Islet precursor cell (in vitro differentiated cells): Measurements from ENCODE around the gene SIGLEC11.
"Not testable (repeated sequence)": the region's sequence is repeated elsewhere in the genome, so short reads cannot be mapped to it uniquely, and the experiment has no call there.

Experiments
- DNase-seq: peaks from one replicate; pipeline ENCODE4 v3.0.0-alpha.2; 2018

SIGLEC11 gene

GRCh38 chr19:49981603-49982593 lies 20.9 kb upstream of the SIGLEC11 start:
- DNase-seq, result peak; percentile 37

GRCh38 chr19:49978324-49978723 lies 17.4 kb upstream of the SIGLEC11 start:
- no peak for DNase-seq

- DNase-seq, result peak; percentile 35
These were observed 16.9 kb upstream of the SIGLEC11 start for GRCh38 chr19:49977881-49978280.

DNA sequence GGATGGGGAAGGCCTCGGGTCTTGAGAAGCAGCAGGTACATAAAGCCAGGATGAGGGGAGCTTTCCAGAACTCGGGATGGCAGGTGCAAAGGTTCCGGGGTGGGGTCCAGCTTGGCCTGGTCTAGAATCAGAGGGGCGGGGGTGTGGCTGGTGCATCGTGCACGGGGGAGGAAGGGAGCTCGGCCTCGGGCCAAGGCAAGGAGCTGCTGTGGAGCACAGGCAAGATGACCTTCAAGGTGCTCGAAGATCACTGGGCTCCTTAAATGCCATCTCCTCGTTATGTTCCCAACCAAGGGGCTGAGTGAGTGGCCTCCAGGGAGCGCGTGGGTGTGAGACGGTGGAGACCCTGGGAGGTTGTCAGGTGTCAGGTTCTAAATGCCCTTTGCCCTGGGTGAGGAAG lies 16.1 kb upstream of the SIGLEC11 start:
- peak; percentile 41 for DNase-seq

DNA sequence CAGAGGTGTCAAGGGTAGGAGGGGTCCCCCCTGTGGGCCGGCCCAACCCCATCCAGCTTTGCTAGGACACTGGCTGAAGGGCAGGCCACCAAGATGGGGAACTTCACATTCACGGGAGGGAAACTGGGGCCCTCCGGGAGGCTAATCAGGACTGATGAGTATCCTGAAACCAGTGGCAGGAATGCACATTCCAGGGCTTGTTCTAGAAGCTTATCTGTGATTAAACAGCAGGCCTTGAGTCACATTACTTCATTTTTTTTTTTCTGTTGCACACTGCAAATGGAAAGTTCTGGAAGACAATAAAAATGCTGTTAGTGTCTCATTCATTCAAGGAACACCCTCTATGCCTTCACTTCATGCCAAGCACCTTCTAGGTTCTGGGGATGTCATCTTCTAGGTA lies 15.5 kb upstream of the SIGLEC11 start:
- no peak for DNase-seq

GRCh38 chr19:49975051-49975450 lies 14.1 kb upstream of the SIGLEC11 start:
- DNase-seq, result no peak

DNA sequence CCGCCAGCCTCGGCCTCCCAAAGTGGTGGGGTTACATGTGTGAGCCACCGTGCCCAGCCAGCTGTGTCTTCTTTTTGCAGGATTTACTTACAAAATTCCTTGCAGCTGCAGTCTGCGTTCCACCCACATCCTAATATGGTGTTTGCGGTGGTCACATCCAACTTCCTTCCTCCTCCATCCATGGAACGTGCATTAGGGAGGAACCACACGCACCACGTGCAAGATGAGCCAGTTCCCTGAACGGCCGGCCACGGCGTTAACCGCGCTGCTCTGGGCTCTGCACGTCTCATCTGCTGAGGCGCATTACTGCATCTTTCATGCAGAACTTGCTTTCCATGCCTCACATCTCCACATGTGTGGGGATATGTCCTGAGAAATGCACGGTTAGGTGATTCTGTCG lies 13.0 kb upstream of the SIGLEC11 start:
- no peak for DNase-seq

- no peak for DNase-seq
These were observed 11.9 kb upstream of the SIGLEC11 start for GRCh38 chr19:49972841-49973240.

- DNase-seq, result no peak
These were observed 11.0 kb upstream of the SIGLEC11 start for GRCh38 chr19:49971991-49972411.

DNA sequence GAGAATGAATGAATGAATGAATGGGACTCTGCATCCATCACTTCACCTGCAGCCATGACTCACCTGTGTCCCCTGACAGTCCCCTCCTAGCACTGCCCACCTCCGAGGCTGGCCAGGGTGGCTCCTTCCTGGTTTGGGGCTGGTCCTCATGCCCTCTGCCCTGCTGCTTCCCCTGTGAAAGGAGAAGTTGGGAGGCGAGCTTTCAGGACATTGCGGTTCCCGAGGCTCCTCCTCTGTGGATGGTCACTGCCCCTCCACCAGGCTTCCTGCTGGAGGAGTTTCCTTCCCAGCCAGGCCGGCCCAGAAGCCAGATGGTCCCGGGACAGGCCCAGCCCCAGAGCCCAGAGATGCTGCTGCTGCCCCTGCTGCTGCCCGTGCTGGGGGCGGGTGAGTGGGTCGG lies 8.4 kb upstream of the SIGLEC11 start:
- not testable (repeated sequence) for DNase-seq

- DNase-seq, result no peak
These were observed 7.4 kb upstream of the SIGLEC11 start for GRCh38 chr19:49968279-49968922.

DNA sequence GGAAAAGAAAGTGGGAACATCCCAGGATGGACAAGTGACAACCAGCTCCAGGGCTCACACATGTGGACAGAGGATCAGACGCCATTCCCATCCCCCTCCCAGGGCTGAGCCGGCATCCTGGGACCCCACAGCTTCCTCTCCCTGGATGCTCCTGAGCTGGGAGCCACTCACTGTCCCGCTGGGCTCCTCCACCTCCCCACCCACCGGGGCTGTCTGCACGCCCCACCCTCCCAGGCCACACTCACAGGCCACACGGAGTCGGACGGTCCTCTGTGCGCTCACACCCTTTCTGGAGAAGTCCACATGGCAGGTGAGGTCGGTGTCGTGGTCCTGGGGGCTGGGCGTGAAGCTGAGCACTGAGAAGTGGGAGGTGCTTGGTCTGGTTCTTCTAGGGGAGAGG lies 1.1 kb downstream of the SIGLEC11 start:
- DNase-seq, result not testable (repeated sequence)

GRCh38 chr19:49958596-49958995 lies 2.4 kb downstream of the SIGLEC11 start:
- DNase-seq, result not testable (repeated sequence)

DNA sequence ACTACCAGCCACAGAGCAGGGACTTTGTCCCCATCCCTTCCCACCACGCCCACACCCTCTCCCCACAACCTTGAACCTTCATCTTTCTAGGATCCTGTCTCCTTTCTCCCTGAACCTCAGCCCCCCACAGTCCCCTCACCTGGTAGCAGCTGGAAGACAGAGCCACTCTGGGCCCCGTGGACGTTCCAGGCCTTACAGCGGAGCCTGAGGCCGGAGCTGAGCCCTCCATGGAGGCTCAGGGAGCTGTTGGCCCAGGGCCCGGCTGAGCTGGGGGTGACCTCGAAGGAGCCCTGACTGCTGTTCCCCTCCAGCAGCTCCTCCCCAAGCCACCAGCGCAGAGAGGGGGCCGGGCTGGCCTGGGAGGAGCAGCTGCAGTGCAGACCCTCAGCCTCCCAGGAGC lies 2.8 kb downstream of the SIGLEC11 start:
- not testable (repeated sequence) for DNase-seq

DNA sequence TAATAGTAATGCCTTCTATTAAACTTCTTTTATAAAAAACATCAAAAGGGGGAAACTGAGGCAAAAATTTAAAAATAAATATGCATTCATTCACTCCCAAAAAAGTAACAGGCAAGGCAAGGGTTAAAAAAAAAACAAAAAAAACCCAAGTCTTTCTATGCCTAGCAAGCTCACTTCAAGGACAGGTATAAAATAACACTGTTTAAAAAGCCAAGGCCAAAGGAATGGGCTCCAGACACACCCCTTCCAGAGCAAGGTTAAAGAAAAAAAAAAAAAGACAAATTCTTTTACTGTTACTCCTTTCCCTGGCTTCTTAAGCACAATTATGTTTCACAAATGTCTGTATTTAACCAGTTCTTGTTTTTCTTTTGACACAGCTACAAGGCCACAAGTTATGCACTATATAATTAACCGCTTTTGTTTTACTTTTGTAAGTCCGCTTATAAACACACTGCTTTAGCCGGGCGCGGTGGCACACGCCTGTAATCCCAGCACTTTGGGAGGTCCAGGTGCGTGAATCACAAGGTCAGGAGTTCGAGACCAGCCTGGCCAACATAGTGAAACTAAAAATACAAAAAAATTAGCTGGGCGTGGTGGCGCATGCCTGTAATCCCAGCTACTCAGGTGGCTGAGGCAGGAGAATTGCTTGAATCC lies 3.6 kb downstream of the SIGLEC11 start:
- DNase-seq, result no peak

DNA sequence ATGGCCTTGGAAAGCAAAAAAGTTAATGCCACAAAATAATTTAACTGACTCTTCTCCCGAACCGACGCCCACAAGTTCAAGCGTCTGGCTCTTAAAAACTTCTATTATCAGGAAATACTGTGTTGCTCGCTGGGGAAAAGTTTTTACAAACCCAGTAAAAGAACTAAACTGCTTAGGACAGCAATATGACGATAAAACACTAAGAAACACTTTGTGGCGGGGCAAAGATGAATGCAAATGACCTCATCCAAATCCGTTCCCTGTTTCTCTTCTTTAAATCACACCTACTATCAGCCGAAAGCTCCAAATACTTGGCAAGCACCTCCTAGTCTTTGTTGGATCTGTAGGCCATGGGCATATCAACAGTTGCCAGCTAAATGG lies 4.9 kb downstream of the SIGLEC11 start:
- DNase-seq, result no peak

- no peak for DNase-seq
These were observed 6.0 kb downstream of the SIGLEC11 start for GRCh38 chr19:49954933-49955332.

DNA sequence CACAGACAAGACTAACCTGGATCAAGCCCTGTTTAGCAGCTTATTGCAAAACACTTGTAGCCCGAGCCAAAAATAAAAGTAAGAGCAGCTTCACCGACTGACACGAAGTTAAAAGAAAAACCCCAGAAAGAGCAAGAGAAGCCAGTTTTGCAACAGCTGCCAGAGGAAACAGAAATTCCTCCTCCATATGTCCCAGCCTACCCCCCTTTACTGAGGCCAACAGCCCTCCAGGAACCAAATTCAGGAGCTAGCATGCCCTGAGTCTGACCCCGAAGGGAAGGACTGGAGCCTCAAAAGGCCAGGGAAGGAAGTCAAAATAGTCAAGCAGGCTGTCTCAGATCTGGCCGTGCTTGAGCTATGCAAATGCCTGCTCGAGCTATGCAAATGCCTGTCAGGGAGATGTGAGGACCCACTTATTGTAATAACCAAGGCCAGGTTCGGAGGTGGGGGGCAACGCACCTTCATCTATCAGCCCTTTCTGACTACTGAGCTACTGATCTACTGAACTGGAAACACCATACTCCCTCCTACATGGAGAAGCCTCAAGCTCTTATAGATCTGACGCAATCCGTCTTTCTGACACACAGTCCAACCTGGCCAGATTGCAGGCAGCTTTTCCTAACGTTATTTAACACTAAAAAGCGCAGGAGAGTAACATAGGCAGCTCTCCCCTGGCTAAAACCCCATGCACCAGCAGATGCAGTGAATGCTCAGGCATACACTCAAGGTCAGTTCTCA lies 6.7 kb downstream of the SIGLEC11 start:
- no peak for DNase-seq

GRCh38 chr19:49953416-49953815 lies 7.6 kb downstream of the SIGLEC11 start:
- DNase-seq, result no peak

DNA sequence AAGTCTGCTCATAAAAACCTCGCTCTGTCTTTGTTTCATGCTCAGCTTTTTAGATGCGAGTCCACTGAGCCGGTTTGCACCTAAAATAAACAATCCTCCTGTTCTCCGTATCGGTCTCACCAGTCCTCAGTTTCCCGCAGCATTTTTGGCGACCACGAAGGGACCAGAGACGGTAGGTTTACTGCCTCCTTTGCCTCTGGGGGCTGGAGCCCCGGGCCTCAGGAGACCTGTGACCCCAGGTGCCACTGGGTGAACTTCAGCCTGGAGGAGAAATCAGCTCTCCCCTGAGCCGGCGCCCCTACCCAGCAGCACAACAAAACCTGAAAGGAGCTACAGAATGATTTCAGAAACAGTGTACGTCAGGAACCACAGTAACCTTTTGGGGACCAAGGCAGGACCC lies 8.1 kb downstream of the SIGLEC11 start:
- no peak for DNase-seq

DNA sequence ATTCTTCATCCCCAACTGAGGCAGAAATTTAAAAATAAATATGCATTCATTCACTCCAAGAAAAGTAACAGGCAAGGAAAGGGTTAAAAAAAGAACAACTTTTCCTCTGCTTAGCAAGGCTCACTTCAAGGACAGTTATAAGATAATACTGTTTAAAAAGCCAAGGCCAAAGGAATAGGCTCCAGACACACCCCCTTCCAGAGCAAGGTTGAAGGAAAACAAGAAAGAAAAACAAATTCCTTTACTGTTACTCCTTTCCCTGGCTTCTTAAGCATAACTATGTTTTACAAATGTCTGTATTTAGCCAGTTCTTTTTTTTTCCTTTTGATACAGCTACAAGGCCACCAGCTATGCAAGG lies 8.5 kb downstream of the SIGLEC11 start:
- DNase-seq, result no peak

GRCh38 chr19:49951806-49952478 lies 9.0 kb downstream of the SIGLEC11 start:
- no peak for DNase-seq
